ENCODE results near the gene METTL21C.

The METTL21C gene

DNA sequence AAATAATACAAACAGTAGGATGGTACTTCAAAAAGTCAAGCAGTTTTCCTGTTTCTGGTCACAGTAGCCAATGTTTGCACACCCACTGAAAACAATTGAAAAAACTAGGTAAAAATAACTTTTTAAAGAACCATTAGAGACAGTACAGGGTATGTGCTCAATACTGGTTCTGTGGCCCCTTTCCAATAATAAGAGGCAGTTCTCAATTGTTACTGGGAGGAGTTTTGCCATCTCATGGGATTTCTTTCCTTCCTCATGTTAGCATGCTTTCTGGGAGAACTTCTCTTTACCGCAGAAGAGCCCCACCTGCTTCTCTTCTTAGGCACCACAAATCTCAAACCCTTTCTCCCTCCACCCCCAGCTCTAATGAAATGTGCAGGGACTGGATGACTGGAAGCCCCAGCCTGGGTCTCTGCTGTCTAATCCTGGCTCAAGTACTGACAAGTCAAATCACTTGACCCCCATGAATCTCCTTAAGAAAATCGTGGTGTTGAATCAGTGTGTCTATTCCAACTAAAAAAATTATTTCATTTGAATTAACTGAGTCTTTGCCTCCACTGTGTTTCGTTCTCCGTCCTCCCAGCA is 14.6 kb downstream of the METTL21C start:
- TF ChIP-seq, protein P1, sequence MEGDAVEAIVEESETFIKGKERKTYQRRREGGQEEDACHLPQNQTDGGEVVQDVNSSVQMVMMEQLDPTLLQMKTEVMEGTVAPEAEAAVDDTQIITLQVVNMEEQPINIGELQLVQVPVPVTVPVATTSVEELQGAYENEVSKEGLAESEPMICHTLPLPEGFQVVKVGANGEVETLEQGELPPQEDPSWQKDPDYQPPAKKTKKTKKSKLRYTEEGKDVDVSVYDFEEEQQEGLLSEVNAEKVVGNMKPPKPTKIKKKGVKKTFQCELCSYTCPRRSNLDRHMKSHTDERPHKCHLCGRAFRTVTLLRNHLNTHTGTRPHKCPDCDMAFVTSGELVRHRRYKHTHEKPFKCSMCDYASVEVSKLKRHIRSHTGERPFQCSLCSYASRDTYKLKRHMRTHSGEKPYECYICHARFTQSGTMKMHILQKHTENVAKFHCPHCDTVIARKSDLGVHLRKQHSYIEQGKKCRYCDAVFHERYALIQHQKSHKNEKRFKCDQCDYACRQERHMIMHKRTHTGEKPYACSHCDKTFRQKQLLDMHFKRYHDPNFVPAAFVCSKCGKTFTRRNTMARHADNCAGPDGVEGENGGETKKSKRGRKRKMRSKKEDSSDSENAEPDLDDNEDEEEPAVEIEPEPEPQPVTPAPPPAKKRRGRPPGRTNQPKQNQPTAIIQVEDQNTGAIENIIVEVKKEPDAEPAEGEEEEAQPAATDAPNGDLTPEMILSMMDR (conservative IDR thresholded peaks at IDR 0.05), result no peak

DNA sequence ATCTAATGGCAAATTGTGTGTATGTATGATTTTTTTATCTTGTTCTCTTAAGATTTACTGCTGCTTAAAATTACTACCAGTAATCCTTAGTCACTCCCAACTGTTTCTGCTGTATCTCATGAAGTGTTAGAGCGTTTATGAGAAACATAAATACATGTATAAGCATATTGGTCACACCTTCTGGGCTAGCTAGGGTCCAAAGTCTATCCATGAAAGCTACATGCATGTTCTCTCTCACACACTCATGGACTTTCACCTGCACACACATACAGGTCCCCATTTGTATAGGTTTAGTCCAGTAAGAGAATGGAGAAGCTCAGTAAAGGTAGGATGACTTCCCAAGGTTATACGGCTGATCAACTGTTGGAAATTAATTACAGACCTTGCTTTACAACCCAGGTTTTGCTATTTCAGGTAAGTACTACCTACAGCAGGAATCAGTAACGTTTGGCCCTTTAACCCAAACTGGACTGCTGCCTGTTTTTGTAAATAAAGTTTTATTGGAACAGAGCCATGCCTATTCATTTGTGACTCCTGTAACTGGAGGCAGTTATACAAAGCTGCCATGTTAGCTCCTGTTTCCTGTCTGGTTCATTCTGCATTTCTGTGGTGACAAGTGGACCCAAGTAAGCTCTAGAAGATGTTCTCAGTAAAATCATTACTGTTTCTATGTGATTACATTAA is 15.3 kb downstream of the METTL21C start:
- no peak overlapping the region for H3K27ac ChIP-seq
- TF ChIP-seq, protein P1 (conservative IDR thresholded peaks at IDR 0.05), result no peak

More for the DNA sequence above, 14.6 kb downstream of the METTL21C start:
- no peak overlapping the region for H3K27ac ChIP-seq

DNA sequence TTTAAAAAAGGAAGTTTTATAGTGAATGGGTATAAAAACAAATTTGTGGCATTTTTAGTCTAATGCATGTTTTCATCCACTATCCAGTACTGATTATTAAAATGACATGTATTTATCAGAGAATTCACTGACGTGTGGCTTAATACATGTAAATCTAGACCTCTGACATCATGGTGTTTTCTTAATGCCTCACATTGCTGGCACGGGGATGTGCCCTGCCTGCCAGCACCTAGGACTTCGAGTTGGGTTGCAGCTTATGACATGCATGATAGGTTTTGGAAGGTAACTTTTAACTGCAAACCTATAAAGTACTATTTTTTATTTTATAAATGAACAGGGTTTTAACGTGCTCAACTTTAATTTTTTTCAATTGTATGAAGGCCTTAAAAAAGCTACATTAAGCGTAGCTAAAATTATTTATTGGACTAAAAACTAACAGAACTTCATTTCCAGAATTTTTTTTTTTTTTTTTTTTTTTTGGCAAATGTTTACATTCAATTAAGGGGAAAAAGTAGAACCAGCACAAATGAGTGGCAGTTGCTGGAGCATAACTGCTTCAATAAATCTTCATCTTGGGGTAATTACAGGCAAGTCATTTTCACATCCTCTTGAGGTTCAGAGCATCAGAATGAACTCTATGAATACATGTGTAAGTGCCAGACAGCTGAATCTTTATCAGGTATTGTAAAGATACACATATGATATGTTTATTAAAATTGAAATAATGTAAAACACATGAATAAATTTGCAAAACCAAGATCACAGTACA is 16.3 kb downstream of the METTL21C start:
- no peak overlapping the region for H3K27ac ChIP-seq
- TF ChIP-seq, protein P1 (conservative IDR thresholded peaks at IDR 0.05), result no peak

DNA sequence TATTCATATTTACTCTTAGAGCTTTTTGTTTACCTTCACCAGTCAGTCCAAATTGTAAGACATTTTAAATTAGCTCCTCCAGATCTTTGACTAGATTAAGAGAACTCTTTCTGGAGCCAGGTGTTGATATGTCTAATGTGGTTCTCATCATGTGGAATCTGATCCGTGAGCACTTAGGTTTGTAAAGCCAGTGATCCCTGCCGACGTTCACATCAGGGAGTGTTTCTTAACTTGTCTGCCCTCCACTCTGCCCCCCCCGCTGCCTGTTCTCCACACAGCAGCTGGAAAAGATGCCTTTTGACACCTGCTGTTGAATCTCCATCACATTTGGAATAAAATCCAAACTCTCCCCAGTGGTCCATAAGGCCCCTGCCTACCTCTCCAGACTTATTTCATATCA is 17.7 kb downstream of the METTL21C start:
- H3K27ac ChIP-seq, result no peak overlapping the region
- TF ChIP-seq, protein P1 (conservative IDR thresholded peaks at IDR 0.05), result no peak

DNA sequence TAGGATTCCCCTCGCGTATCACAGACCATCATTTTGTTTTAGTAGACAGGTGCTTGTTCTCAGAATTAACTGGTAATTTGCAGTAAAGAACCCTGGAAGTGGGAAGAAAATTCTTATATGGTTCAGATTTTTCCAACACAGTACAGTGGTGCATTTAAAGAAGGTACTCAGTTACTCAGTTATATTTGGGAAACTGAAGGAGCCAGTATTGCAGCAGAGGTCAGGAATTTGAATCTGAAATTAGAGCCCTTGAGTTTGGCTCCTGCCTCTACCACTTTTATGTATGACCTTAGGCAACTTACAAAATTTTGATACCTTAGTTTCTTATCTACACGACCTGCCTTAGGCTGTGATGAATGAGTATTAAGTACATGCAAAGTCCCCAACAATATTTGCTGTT is 19.7 kb downstream of the METTL21C start:
- H3K27ac ChIP-seq, result no peak overlapping the region
- TF ChIP-seq, protein P1 (conservative IDR thresholded peaks at IDR 0.05), result no peak

DNA sequence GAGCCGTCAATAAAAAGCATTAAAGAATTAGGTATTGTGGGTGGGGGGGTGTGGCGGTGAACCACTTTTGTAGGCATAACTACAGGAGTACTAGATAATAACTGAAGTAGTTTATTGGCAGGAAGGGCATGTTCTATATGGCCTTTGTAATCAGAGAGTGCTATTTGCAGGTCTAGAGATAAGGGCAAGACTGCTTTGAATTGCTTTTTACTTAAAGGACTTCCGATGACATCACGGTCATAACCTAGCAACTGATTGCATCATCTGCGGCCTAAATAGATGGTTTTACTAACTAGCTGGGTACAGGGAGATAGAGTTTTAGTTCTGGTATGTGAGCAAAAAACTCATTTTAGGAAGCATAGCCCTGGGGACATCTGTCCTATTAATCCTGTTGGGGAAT is 24.7 kb downstream of the METTL21C start:
- no peak overlapping the region for H3K27ac ChIP-seq
- TF ChIP-seq, protein P1 (conservative IDR thresholded peaks at IDR 0.05), result no peak

DNA sequence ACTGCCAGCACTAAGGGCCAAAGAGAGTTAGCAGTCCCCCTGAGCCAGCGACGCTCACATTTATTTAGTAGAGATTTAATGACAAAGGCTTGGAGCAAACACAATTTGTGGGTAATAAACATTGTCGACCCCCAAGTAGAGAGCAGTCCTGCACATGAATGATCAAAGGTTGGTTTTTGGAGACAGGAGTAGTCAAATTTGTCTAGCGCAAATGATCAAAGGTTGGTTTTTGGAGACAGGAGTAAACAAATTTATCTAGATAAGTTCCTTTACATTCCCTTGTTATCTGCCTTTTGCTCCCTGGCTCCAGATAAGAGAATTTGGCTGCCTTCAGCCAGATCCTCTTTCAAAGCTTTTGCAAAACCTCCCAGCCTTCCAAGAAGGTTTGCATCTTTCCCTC is 26.9 kb downstream of the METTL21C start:
- no peak overlapping the region for H3K27ac ChIP-seq

More for the DNA sequence above, 26.9 kb downstream of the METTL21C start:
- TF ChIP-seq, protein P1 (conservative IDR thresholded peaks at IDR 0.05), result no peak
